Measurements from ENCODE around the gene KIAA1614. TPM values are rescaled to one million over a fixed set of nuclear protein-coding genes. Genes with fewer than 3 reads are reported as not detected.
"Not testable (repeated sequence)": the region's sequence is repeated elsewhere in the genome, so short reads cannot be mapped to it uniquely, and the experiment has no call there.

The KIAA1614 gene
- total and polyA plus RNA-seq, 4 donors = 2.1 to 6.4 (median 4.5) TPM

- DNase-seq (no peak), ATAC-seq (ENCODE audit: insufficient read depth, low FRiP score) (no peak)
- no peak for TF ChIP-seq CTCF (IDR thresholded peaks at IDR 0.05; ENCODE audit: control extremely low read depth, extremely low read depth)
- WGBS, 2 donors = 92 to 93% methylated on average over 4 of the region's 4 CpGs
- no peaks in the 10 kb centered on the region for H3K27me3 ChIP-seq (ENCODE audit: control insufficient read depth in 3 of 3, insufficient read depth in 3 of 3, low read length in 2 of 3)
- H3K27ac ChIP-seq (ENCODE audit: low read depth in 1 of 2, low read length in 1 of 2) = no peak overlapping the region
- H3K9ac ChIP-seq (ENCODE audit: insufficient read depth in 1 of 2, low read length in 2 of 2) = no peak overlapping the region
- no peak overlapping the region for H3K4me3 ChIP-seq
- H3K4me1 ChIP-seq (ENCODE audit: control insufficient read depth in 5 of 5, insufficient read depth in 5 of 5, low read length in 5 of 5) = peaks cover 0 to 7% (median 0%) of the 10 kb centered on the region in 5 donors
- peaks cover 0 to 1% (median 0%) of the 10 kb centered on the region in 4 donors for H3K9me3 ChIP-seq (ENCODE audit: control insufficient read depth in 4 of 4, insufficient read depth in 3 of 4, low read length in 3 of 4)
- H3K36me3 ChIP-seq (ENCODE audit: control insufficient read depth in 4 of 4, insufficient read depth in 4 of 4, low read length in 4 of 4) = peaks cover 0 to 19% (median 10%) of the 10 kb centered on the region in 4 donors
Measured at GRCh38 chr1:180966312-180966711, 53.6 kb downstream of the KIAA1614 start.

GRCh38 chr1:180966744-180967536, 54.2 kb downstream of the KIAA1614 start:
- DNase-seq (no peak), ATAC-seq (ENCODE audit: insufficient read depth, low FRiP score) (no peak)
- H3K9ac ChIP-seq (ENCODE audit: insufficient read depth in 1 of 2, low read length in 2 of 2) = no peak overlapping the region
- 84 to 85% methylated on average over 15 of the region's 15 CpGs for WGBS, 2 donors
- H3K27ac ChIP-seq (ENCODE audit: low read depth in 1 of 2, low read length in 1 of 2) = no peak overlapping the region
- H3K4me1 ChIP-seq (ENCODE audit: control insufficient read depth in 5 of 5, insufficient read depth in 5 of 5, low read length in 5 of 5) = peaks cover 0 to 10% (median 0%) of the 10 kb centered on the region in 5 donors
- H3K27me3 ChIP-seq (ENCODE audit: control insufficient read depth in 3 of 3, insufficient read depth in 3 of 3, low read length in 2 of 3) = no peaks in the 10 kb centered on the region
- H3K36me3 ChIP-seq (ENCODE audit: control insufficient read depth in 4 of 4, insufficient read depth in 4 of 4, low read length in 4 of 4) = peaks cover 0 to 22% (median 10%) of the 10 kb centered on the region in 4 donors
- H3K4me3 ChIP-seq = no peak overlapping the region
- peaks cover 0 to 1% (median 0%) of the 10 kb centered on the region in 4 donors for H3K9me3 ChIP-seq (ENCODE audit: control insufficient read depth in 4 of 4, insufficient read depth in 3 of 4, low read length in 3 of 4)
- no peak for TF ChIP-seq CTCF (IDR thresholded peaks at IDR 0.05; ENCODE audit: control extremely low read depth, extremely low read depth)

- Histone ChIP-seq H3K9me3 (ENCODE audit: control insufficient read depth in 4 of 4, insufficient read depth in 3 of 4, low read length in 3 of 4) (peaks cover 0 to 1% (median 0%) of the 10 kb centered on the region in 4 donors), H3K36me3 (ENCODE audit: control insufficient read depth in 4 of 4, insufficient read depth in 4 of 4, low read length in 4 of 4) (peaks cover 0 to 25% (median 11%) of the 10 kb centered on the region in 4 donors), H3K4me1 (ENCODE audit: control insufficient read depth in 5 of 5, insufficient read depth in 5 of 5, low read length in 5 of 5) (peaks cover 0 to 10% (median 0%) of the 10 kb centered on the region in 5 donors), H3K27me3 (ENCODE audit: control insufficient read depth in 3 of 3, insufficient read depth in 3 of 3, low read length in 2 of 3) (no peaks in the 10 kb centered on the region), H3K4me3 (no peak overlapping the region), H3K27ac (ENCODE audit: low read depth in 1 of 2, low read length in 1 of 2) (no peak overlapping the region), H3K9ac (ENCODE audit: insufficient read depth in 1 of 2, low read length in 2 of 2) (no peak overlapping the region)
- no peak for TF ChIP-seq CTCF (IDR thresholded peaks at IDR 0.05; ENCODE audit: control extremely low read depth, extremely low read depth)
- ATAC-seq (ENCODE audit: insufficient read depth, low FRiP score) (no peak), DNase-seq (no peak)
- 75 to 80% methylated on average over 1 of the region's 1 CpG for WGBS, 2 donors
Measured at GRCh38 chr1:180967558-180967957, 54.9 kb downstream of the KIAA1614 start.

- peaks cover 0 to 12% (median 3%) of the 10 kb centered on the region in 5 donors for H3K4me1 ChIP-seq (ENCODE audit: control insufficient read depth in 5 of 5, insufficient read depth in 5 of 5, low read length in 5 of 5)
- H3K27ac ChIP-seq (ENCODE audit: low read depth in 1 of 2, low read length in 1 of 2); H3K9me3 ChIP-seq (ENCODE audit: control insufficient read depth in 4 of 4, insufficient read depth in 3 of 4, low read length in 3 of 4); DNase-seq; ATAC-seq (ENCODE audit: insufficient read depth, low FRiP score); H3K4me3 ChIP-seq; H3K27me3 ChIP-seq (ENCODE audit: control insufficient read depth in 3 of 3, insufficient read depth in 3 of 3, low read length in 2 of 3); H3K9ac ChIP-seq (ENCODE audit: insufficient read depth in 1 of 2, low read length in 2 of 2): not testable (repeated sequence)
- peaks cover under 1 to 23% (median 11%) of the 10 kb centered on the region in 4 donors for H3K36me3 ChIP-seq (ENCODE audit: control insufficient read depth in 4 of 4, insufficient read depth in 4 of 4, low read length in 4 of 4)
- WGBS, 2 donors = 93 to 94% methylated on average over 8 of the region's 8 CpGs
Measured at GRCh38 chr1:180968834-180969233, 56.1 kb downstream of the KIAA1614 start.
